HG03175 (cell line): ENCODE results near the gene LDLRAD4.

ENCODE experiments used
- ATAC-seq: cut with Tn5 transposase; IDR thresholded peaks from one replicate; pipeline ENCODE4 v1.9.1; 2021; ENCODE audit warnings: mild to moderate bottlenecking, moderate library complexity; ENCODE audit not compliant: unreplicated experiment

Gene LDLRAD4

GRCh38 chr18:13302457-13303225 is 84.1 kb downstream of the LDLRAD4 start:
- ATAC-seq: no peak

- no peak for ATAC-seq
Observed at GRCh38 chr18:13303756-13304364, 85.3 kb downstream of the LDLRAD4 start.

- no peak for ATAC-seq
Observed at GRCh38 chr18:13305301-13305700, 86.7 kb downstream of the LDLRAD4 start.

- ATAC-seq: no peak
Observed at GRCh38 chr18:13306583-13306982, 88.0 kb downstream of the LDLRAD4 start.

- ATAC-seq: peak; percentile 69
Observed at GRCh38 chr18:13308369-13308768, 89.8 kb downstream of the LDLRAD4 start.

- no peak for ATAC-seq
Observed at GRCh38 chr18:13309031-13309747, 90.6 kb downstream of the LDLRAD4 start.

- no peak for ATAC-seq
Observed at GRCh38 chr18:13309748-13310670, 91.4 kb downstream of the LDLRAD4 start.

- no peak for ATAC-seq
Observed at GRCh38 chr18:13311193-13311592, 92.6 kb downstream of the LDLRAD4 start.

GRCh38 chr18:13312515-13312914 is 94.0 kb downstream of the LDLRAD4 start:
- no peak for ATAC-seq

- no peak for ATAC-seq
Observed at GRCh38 chr18:13313006-13313686, 94.6 kb downstream of the LDLRAD4 start.

GRCh38 chr18:13315000-13315399 is 96.4 kb downstream of the LDLRAD4 start:
- no peak for ATAC-seq

- ATAC-seq: no peak
Observed at GRCh38 chr18:13316063-13316462, 97.5 kb downstream of the LDLRAD4 start.

GRCh38 chr18:13317801-13318200 is 99.2 kb downstream of the LDLRAD4 start:
- ATAC-seq: no peak

GRCh38 chr18:13318731-13319501 is 100.4 kb downstream of the LDLRAD4 start:
- no peak for ATAC-seq

- no peak for ATAC-seq
Observed at GRCh38 chr18:13319629-13320028, 101.1 kb downstream of the LDLRAD4 start.

- no peak for ATAC-seq
Observed at GRCh38 chr18:13320096-13320495, 101.5 kb downstream of the LDLRAD4 start.

GRCh38 chr18:13320891-13321425 is 102.4 kb downstream of the LDLRAD4 start:
- ATAC-seq: no peak

GRCh38 chr18:13321923-13322322 is 103.4 kb downstream of the LDLRAD4 start:
- no peak for ATAC-seq

- ATAC-seq: no peak
Observed at GRCh38 chr18:13323186-13323585, 104.6 kb downstream of the LDLRAD4 start.
